H1 (cell line): ENCODE data around the gene DNER. TPM values are rescaled to one million over a fixed set of nuclear protein-coding genes. Genes with fewer than 3 reads are reported as not detected.

ENCODE experiments used
- BRCA1 ChIP-seq: IDR thresholded peaks from 2 replicates; pipeline ENCODE4 v1.6.1; 2012; ENCODE audit warnings: low read depth, low read length, improper control_type of control experiment
- CEBPB ChIP-seq: IDR thresholded peaks from 2 replicates; pipeline ENCODE4 v1.6.1; 2012; ENCODE audit warnings: low read depth, low read length
- FOSL1 ChIP-seq: IDR thresholded peaks from 2 replicates; pipeline ENCODE4 v1.6.1; 2011; ENCODE audit warnings: mild to moderate bottlenecking, low read depth, low read length, moderate library complexity; ENCODE audit not compliant: insufficient read depth
- KDM5A ChIP-seq: fragments of 200-600 bp; IDR thresholded peaks from 2 replicates; pipeline ENCODE4 v1.7.1; 2012; ENCODE audit warnings: mild to moderate bottlenecking, low read length, inconsistent platforms, mixed read lengths
- MAFK ChIP-seq: IDR thresholded peaks from 2 replicates; pipeline ENCODE4 v1.6.1; 2012; ENCODE audit warnings: low read depth, mild to moderate bottlenecking, improper control_type of control experiment, low read length
- NRF1 ChIP-seq: IDR thresholded peaks from 2 replicates; pipeline ENCODE4 v1.6.1; 2011; ENCODE audit warnings: mild to moderate bottlenecking, low read depth, low read length, improper control_type of control experiment
- RXRA ChIP-seq: IDR thresholded peaks from 2 replicates; pipeline ENCODE4 v1.6.1; 2011; ENCODE audit warnings: low read depth, mild to moderate bottlenecking, low read length, moderate library complexity; ENCODE audit not compliant: insufficient read depth
- TAF1 ChIP-seq: IDR thresholded peaks from 2 replicates; pipeline ENCODE4 v1.6.1; 2011; ENCODE audit warnings: mild to moderate bottlenecking, low read depth, low read length
- TAF7 ChIP-seq: optimal IDR thresholded peaks from 2 replicates; pipeline ENCODE3; 2011; ENCODE audit warnings: low read depth, mild to moderate bottlenecking, inconsistent platforms, low read length, moderate library complexity, borderline replicate concordance
- TEAD4 ChIP-seq: IDR thresholded peaks from 2 replicates; pipeline ENCODE4 v1.6.1; 2012; ENCODE audit warnings: low read depth, low read length, inconsistent platforms, mixed read lengths
- YY1 ChIP-seq: IDR thresholded peaks from 2 replicates; pipeline ENCODE4 v1.6.1; 2011; ENCODE audit warnings: low read depth, mild to moderate bottlenecking, low read length
- polyA plus RNA-seq, 7 experiments: library from polyadenylated mRNA; depleted of rRNA in 3 of 7; stranded (reverse) in 5 of 7; unstranded in 2 of 7; fragments of >200 nt in 5 of 7; fragments of 200-250 nt in 2 of 7; gene quantifications; 1 replicate in 5 of 7; 2 replicates in 1 of 7; 4 replicates in 1 of 7; pipeline versions ENCODE4 v1.2.1 to v1.2.3, GENCODE V29; 2011 to 2013; ENCODE audit warnings: missing spikeins in 2 of 7, mixed read lengths in 2 of 7
- total RNA-seq: library from RNA; stranded (reverse); fragmentation: NEBNext Ultra II Directional; extraction: Animal tissue kit (Norgen Biotek cat#: 25700); gene quantifications from 2 replicates; pipeline ENCODE4 v1.2.1, GENCODE V29; 2021
- TF ChIP-seq, protein P1 (sequence below): fragments of 300-600 bp; sonication (generic); IDR thresholded peaks from 2 replicates; pipeline ENCODE4 v1.7.1; 2012; ENCODE audit warnings: low read length, moderate library complexity, mild to moderate bottlenecking, inconsistent platforms; ENCODE audit not compliant: insufficient replicate concordance

DNER gene
- total and polyA plus RNA-seq, 2 of the 8 experiments (the other 6 are each of a cell fraction or from before 2014, with no cell fraction given), result 6.8 to 16.3 TPM

DNA sequence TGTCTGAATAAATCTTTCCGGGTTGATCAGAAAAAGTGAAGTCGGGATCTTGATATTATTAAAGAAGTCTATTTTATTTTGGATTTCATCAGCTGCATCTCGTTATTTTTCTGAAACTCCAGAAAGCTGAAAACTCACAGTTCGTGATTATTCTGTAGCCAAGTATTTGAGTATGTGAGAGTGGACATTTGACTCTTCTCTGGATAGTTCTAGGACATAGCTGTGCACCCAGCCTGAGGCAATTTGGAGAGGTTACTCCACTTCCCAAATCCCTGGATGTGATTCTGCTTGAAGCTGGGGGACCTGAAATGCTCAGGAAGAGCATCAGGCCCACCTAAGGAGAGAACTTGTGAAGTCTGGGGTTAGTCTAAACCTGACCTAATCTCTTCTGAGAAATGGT is 325.6 kb downstream of the DNER start (continued):
- TF ChIP-seq, protein P1, sequence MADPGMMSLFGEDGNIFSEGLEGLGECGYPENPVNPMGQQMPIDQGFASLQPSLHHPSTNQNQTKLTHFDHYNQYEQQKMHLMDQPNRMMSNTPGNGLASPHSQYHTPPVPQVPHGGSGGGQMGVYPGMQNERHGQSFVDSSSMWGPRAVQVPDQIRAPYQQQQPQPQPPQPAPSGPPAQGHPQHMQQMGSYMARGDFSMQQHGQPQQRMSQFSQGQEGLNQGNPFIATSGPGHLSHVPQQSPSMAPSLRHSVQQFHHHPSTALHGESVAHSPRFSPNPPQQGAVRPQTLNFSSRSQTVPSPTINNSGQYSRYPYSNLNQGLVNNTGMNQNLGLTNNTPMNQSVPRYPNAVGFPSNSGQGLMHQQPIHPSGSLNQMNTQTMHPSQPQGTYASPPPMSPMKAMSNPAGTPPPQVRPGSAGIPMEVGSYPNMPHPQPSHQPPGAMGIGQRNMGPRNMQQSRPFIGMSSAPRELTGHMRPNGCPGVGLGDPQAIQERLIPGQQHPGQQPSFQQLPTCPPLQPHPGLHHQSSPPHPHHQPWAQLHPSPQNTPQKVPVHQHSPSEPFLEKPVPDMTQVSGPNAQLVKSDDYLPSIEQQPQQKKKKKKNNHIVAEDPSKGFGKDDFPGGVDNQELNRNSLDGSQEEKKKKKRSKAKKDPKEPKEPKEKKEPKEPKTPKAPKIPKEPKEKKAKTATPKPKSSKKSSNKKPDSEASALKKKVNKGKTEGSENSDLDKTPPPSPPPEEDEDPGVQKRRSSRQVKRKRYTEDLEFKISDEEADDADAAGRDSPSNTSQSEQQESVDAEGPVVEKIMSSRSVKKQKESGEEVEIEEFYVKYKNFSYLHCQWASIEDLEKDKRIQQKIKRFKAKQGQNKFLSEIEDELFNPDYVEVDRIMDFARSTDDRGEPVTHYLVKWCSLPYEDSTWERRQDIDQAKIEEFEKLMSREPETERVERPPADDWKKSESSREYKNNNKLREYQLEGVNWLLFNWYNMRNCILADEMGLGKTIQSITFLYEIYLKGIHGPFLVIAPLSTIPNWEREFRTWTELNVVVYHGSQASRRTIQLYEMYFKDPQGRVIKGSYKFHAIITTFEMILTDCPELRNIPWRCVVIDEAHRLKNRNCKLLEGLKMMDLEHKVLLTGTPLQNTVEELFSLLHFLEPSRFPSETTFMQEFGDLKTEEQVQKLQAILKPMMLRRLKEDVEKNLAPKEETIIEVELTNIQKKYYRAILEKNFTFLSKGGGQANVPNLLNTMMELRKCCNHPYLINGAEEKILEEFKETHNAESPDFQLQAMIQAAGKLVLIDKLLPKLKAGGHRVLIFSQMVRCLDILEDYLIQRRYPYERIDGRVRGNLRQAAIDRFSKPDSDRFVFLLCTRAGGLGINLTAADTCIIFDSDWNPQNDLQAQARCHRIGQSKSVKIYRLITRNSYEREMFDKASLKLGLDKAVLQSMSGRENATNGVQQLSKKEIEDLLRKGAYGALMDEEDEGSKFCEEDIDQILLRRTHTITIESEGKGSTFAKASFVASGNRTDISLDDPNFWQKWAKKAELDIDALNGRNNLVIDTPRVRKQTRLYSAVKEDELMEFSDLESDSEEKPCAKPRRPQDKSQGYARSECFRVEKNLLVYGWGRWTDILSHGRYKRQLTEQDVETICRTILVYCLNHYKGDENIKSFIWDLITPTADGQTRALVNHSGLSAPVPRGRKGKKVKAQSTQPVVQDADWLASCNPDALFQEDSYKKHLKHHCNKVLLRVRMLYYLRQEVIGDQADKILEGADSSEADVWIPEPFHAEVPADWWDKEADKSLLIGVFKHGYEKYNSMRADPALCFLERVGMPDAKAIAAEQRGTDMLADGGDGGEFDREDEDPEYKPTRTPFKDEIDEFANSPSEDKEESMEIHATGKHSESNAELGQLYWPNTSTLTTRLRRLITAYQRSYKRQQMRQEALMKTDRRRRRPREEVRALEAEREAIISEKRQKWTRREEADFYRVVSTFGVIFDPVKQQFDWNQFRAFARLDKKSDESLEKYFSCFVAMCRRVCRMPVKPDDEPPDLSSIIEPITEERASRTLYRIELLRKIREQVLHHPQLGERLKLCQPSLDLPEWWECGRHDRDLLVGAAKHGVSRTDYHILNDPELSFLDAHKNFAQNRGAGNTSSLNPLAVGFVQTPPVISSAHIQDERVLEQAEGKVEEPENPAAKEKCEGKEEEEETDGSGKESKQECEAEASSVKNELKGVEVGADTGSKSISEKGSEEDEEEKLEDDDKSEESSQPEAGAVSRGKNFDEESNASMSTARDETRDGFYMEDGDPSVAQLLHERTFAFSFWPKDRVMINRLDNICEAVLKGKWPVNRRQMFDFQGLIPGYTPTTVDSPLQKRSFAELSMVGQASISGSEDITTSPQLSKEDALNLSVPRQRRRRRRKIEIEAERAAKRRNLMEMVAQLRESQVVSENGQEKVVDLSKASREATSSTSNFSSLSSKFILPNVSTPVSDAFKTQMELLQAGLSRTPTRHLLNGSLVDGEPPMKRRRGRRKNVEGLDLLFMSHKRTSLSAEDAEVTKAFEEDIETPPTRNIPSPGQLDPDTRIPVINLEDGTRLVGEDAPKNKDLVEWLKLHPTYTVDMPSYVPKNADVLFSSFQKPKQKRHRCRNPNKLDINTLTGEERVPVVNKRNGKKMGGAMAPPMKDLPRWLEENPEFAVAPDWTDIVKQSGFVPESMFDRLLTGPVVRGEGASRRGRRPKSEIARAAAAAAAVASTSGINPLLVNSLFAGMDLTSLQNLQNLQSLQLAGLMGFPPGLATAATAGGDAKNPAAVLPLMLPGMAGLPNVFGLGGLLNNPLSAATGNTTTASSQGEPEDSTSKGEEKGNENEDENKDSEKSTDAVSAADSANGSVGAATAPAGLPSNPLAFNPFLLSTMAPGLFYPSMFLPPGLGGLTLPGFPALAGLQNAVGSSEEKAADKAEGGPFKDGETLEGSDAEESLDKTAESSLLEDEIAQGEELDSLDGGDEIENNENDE, result no peak
- no peak for TF ChIP-seq TAF1
- no peak for TF ChIP-seq NRF1
- no peak for TF ChIP-seq MAFK
- TF ChIP-seq CEBPB, result no peak
- TF ChIP-seq TEAD4, result no peak
- TF ChIP-seq BRCA1, result no peak
- TF ChIP-seq KDM5A, result no peak
- no peak for TF ChIP-seq YY1
- no peak for TF ChIP-seq FOSL1
- TF ChIP-seq TAF7, result no peak
- no peak for TF ChIP-seq RXRA
